AG04449 (cell line): ENCODE measurements around the gene FOXL1.

Source experiments
- CTCF ChIA-PET: fragments of 350-600 bp; formaldehyde crosslinking; extraction: SDS; loops from one replicate; lab custom pipeline; 2021; ENCODE audit warnings: antibody characterized with exemption; lab: Yijun Ruan, JAX
- POLR2A ChIA-PET: fragments of 400-600, 350-600 bp; formaldehyde crosslinking; extraction: SDS; loops from one replicate; lab custom pipeline; 2020; ENCODE audit warnings: antibody characterized with exemption, inconsistent platforms; lab: Yijun Ruan, JAX
- DNase-seq: peaks from one replicate; pipeline ENCODE4 v3.0.0-alpha.2; 2010; ENCODE audit warnings: low read depth, low spot score
- H3K4me3 ChIP-seq: 2 replicates; pipeline ENCODE4 v1.5.1; 2011; ENCODE audit warnings: low read depth, mild to moderate bottlenecking, control low read depth, low read length
- CTCF ChIP-seq: IDR thresholded peaks from one replicate; pipeline ENCODE4 v1.5.1; 2011; ENCODE audit warnings: mild to moderate bottlenecking, moderate library complexity, low read length, control low read depth, inconsistent platforms; ENCODE audit not compliant: insufficient read depth; ENCODE audit errors: missing control alignments

FOXL1 gene

GRCh38 chr16:86565644-86566511 lies 12.5 kb upstream of the FOXL1 start:
- no peak for TF ChIP-seq CTCF
- ChIA-PET CTCF (interaction anchor here (1.2 to 16.0 kb wide), 7 partner anchors 393 to 732 kb away, joined by 3 to 309 read pairs (median 17); no protein-coding TSS in a partner anchor), POLR2A (interaction anchor here (1.2 to 1.7 kb wide), 3 partner anchors 10 to 497 kb away, joined by 5 to 9 read pairs (median 5); no protein-coding TSS in a partner anchor)
- no peak for DNase-seq
- H3K4me3 ChIP-seq, result peak overlapping the region; percentile 91

GRCh38 chr16:86566601-86566965 lies 11.8 kb upstream of the FOXL1 start, which contains the start of gene FOXC2:
Gene FOXC2, plus strand, starts transcription at chr16:86566829. Its CDS starts 507 bp downstream, at chr16:86567336.
- ChIA-PET POLR2A (interaction anchor here (1.2 to 1.8 kb wide), 4 partner anchors 9 to 496 kb away, joined by 5 to 9 read pairs (median 5); no protein-coding TSS in a partner anchor), CTCF (interaction anchor here (1.0 to 16.0 kb wide), 5 partner anchors 115 to 714 kb away, joined by 3 to 309 read pairs (median 5); no protein-coding TSS in a partner anchor)
- peak within 1 kb of the TSS; percentile 91 for H3K4me3 ChIP-seq
- DNase-seq, result no peak
- TF ChIP-seq CTCF, result no peak

GRCh38 chr16:86566966-86567700 lies 11.2 kb upstream of the FOXL1 start:
- TF ChIP-seq CTCF, result no peak
- peak overlapping the region; percentile 91 for H3K4me3 ChIP-seq
- POLR2A ChIA-PET, result interaction anchor here (0.9 to 1.8 kb wide), 6 partner anchors 9 to 496 kb away, joined by 3 to 9 read pairs (median 5); no protein-coding TSS in a partner anchor
- CTCF ChIA-PET, result interaction anchor here (1.0 to 16.0 kb wide), 5 partner anchors 114 to 714 kb away, joined by 3 to 309 read pairs (median 5); no protein-coding TSS in a partner anchor
- DNase-seq, result no peak

- DNase-seq, result no peak
- ChIA-PET CTCF (interaction anchor here (1.0 to 16.0 kb wide), 3 partner anchors 113 to 493 kb away, joined by 5 to 309 read pairs (median 5); no protein-coding TSS in a partner anchor), POLR2A (interaction anchor here (0.9 to 1.8 kb wide), 4 partner anchors 8 to 97 kb away, joined by 3 to 7 read pairs (median 5); no protein-coding TSS in a partner anchor)
- peak; percentile 30 for TF ChIP-seq CTCF
- peak overlapping the region; percentile 91 for H3K4me3 ChIP-seq
Measured at GRCh38 chr16:86567701-86568581, 10.4 kb upstream of the FOXL1 start.
